ENCODE data around the gene LTA4H. TPM values are rescaled to one million over a fixed set of nuclear protein-coding genes. Genes with fewer than 3 reads are reported as not detected.

Gene LTA4H
- polyA plus RNA-seq, 1 donor (not counting 4 experiments of a cell fraction or from before 2014, with no cell fraction given), result 183 TPM

DNA sequence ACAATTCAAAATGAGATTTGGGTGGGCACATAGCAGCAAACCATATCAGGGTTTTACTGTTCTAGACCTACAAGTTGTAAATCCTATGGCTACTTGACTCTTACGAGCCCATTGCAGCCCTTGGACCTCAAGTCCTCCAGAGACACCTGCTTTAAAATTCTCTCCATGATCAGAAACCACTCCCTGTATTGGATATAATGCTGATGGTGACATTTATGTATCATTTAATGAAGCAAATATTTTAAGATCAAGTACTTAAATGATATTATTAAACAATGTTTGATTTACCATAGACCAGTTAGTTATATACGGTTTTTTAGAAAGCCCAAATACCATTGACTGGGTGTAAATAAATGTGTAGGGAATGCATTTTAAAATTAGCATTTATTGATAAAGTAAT is 68.1 kb downstream of the LTA4H start:
- Histone ChIP-seq H3K9me1 (ENCODE audit: control insufficient read depth, extremely low read depth, insufficient read depth, low read length) (no peaks in the 10 kb centered on the region), H3K4me2 (ENCODE audit: control insufficient read depth, extremely low read depth, insufficient read depth, low read depth, low read length) (no peak overlapping the region), H3K27ac (ENCODE audit: control insufficient read depth, insufficient read depth, low read length) (no peak overlapping the region), H3K4me1 (ENCODE audit: control insufficient read depth, extremely low read depth, insufficient read depth, low read length) (peaks cover 4% of the 10 kb centered on the region), H3K9me3 (ENCODE audit: control insufficient read depth, low read depth, low read length) (no peaks in the 10 kb centered on the region), H3K36me3 (ENCODE audit: control insufficient read depth in 2 of 2, extremely low read depth in 1 of 2, insufficient read depth in 2 of 2, low read length in 2 of 2) (no peaks in the 10 kb centered on the region), H3K9ac (ENCODE audit: control insufficient read depth, extremely low read depth, insufficient read depth, low read length) (no peak overlapping the region), H3K27me3 (ENCODE audit: control insufficient read depth, extremely low read depth, insufficient read depth, low read length) (no peaks in the 10 kb centered on the region), H3K4me3 (ENCODE audit: control insufficient read depth in 2 of 3, extremely low read depth in 1 of 3, insufficient read depth in 2 of 3, low read depth in 1 of 3, low read length in 3 of 3) (no peak overlapping the region), H3K79me2 (ENCODE audit: control insufficient read depth, insufficient read depth, low read length) (no peaks in the 10 kb centered on the region), H4K20me1 (ENCODE audit: control insufficient read depth, extremely low read depth, insufficient read depth, low read length) (no peaks in the 10 kb centered on the region), H2AFZ (ENCODE audit: control insufficient read depth, low read length) (no peak overlapping the region)
- dilution Hi-C loops (cut with MboI; ENCODE audit: extremely low pct_ligation_motif_present, low sequenced_read_pairs), result no loop called here
- DNase-seq (ENCODE audit: low read depth, low spot score), result no peak
- no peak for TF ChIP-seq EZH2 (IDR thresholded peaks at IDR 0.05; ENCODE audit: low read length)
- TF ChIP-seq, protein P1, sequence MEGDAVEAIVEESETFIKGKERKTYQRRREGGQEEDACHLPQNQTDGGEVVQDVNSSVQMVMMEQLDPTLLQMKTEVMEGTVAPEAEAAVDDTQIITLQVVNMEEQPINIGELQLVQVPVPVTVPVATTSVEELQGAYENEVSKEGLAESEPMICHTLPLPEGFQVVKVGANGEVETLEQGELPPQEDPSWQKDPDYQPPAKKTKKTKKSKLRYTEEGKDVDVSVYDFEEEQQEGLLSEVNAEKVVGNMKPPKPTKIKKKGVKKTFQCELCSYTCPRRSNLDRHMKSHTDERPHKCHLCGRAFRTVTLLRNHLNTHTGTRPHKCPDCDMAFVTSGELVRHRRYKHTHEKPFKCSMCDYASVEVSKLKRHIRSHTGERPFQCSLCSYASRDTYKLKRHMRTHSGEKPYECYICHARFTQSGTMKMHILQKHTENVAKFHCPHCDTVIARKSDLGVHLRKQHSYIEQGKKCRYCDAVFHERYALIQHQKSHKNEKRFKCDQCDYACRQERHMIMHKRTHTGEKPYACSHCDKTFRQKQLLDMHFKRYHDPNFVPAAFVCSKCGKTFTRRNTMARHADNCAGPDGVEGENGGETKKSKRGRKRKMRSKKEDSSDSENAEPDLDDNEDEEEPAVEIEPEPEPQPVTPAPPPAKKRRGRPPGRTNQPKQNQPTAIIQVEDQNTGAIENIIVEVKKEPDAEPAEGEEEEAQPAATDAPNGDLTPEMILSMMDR (optimal IDR thresholded peaks at IDR 0.05 in 1 of 3, IDR thresholded peaks at IDR 0.05 in 1 of 3, conservative IDR thresholded peaks at IDR 0.05 in 1 of 3; ENCODE audit: extremely low read depth in 1 of 3, insufficient read depth in 2 of 3, low read length in 3 of 3), result no peak
- no peak for FAIRE-seq

DNA sequence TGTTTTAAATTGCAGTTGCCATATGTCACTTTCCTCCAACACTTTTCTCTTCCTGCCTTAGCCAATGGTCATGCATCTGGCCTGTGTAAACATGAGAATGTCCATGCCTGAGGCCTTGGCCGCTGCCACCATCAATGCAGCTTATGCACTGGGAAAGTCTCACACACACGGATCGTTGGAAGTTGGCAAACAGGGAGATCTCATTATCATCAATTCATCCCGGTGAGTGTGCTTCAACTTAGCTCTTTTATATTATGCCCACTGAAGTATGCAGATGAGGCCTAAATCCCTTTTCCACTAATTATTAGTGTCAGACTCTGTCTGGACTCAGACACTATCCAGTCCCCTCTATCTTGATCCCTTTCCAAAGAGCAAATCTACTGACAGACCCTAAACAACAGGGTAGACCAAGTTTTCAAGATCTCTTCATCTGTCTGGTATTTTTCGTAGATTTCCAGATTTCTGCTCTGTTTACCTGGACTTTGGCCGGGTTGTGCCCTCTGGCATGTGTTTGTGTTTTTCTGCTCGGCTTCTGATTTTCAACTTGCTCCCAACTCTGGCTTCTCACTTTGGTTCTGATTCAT is 69.0 kb downstream of the LTA4H start:
- no peak overlapping the region for H3K27ac ChIP-seq (ENCODE audit: control insufficient read depth, insufficient read depth, low read length)
- no peak overlapping the region for H2AFZ ChIP-seq (ENCODE audit: control insufficient read depth, low read length)
- dilution Hi-C loops (cut with MboI; ENCODE audit: extremely low pct_ligation_motif_present, low sequenced_read_pairs), result no loop called here
- no peaks in the 10 kb centered on the region for H3K79me2 ChIP-seq (ENCODE audit: control insufficient read depth, insufficient read depth, low read length)
- DNase-seq (ENCODE audit: low read depth, low spot score), result no peak
- H3K4me1 ChIP-seq (ENCODE audit: control insufficient read depth, extremely low read depth, insufficient read depth, low read length), result peaks cover 4% of the 10 kb centered on the region
- no peaks in the 10 kb centered on the region for H4K20me1 ChIP-seq (ENCODE audit: control insufficient read depth, extremely low read depth, insufficient read depth, low read length)
- H3K4me3 ChIP-seq (ENCODE audit: control insufficient read depth in 2 of 3, extremely low read depth in 1 of 3, insufficient read depth in 2 of 3, low read depth in 1 of 3, low read length in 3 of 3), result no peak overlapping the region
- no peak for FAIRE-seq
- no peak overlapping the region for H3K4me2 ChIP-seq (ENCODE audit: control insufficient read depth, extremely low read depth, insufficient read depth, low read depth, low read length)
- no peaks in the 10 kb centered on the region for H3K9me1 ChIP-seq (ENCODE audit: control insufficient read depth, extremely low read depth, insufficient read depth, low read length)
- H3K9me3 ChIP-seq (ENCODE audit: control insufficient read depth, low read depth, low read length), result no peaks in the 10 kb centered on the region
- TF ChIP-seq, protein P1 (optimal IDR thresholded peaks at IDR 0.05 in 1 of 3, IDR thresholded peaks at IDR 0.05 in 1 of 3, conservative IDR thresholded peaks at IDR 0.05 in 1 of 3; ENCODE audit: extremely low read depth in 1 of 3, insufficient read depth in 2 of 3, low read length in 3 of 3), result no peak
- no peak for TF ChIP-seq EZH2 (IDR thresholded peaks at IDR 0.05; ENCODE audit: low read length)
- no peak overlapping the region for H3K9ac ChIP-seq (ENCODE audit: control insufficient read depth, extremely low read depth, insufficient read depth, low read length)
- no peaks in the 10 kb centered on the region for H3K36me3 ChIP-seq (ENCODE audit: control insufficient read depth in 2 of 2, extremely low read depth in 1 of 2, insufficient read depth in 2 of 2, low read length in 2 of 2)
- H3K27me3 ChIP-seq (ENCODE audit: control insufficient read depth, extremely low read depth, insufficient read depth, low read length), result no peaks in the 10 kb centered on the region
